Suppressor macrophage (primary cell): ENCODE measurements around the gene MUS81.

Source experiments
- DNase-seq, 4 experiments: peaks; one replicate each; pipeline ENCODE4 v3.0.0-alpha.2; 2020 to 2022

MUS81 gene

DNA sequence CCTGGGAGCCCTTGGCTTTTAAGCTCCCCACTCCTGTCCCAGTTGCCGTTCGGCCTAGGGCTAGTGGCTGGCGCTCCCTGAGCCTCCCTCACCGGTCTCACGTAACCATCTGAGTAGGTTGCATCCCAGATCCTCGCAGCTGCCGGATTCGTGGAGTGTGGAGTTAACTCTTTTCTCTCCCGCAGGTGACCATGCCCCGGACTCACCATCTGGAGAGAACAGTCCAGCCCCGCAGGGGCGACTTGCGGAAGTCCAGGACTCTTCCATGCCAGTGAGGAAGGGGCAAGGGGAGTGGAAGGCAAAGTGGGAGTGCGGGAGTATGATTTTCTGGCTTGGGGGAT is 902 bp downstream of the MUS81 start:
- no peak for DNase-seq

GRCh38 chr11:65861533-65862183 is 1.4 kb downstream of the MUS81 start:
- no peak for DNase-seq

- DNase-seq = no peak
Observed at GRCh38 chr11:65862191-65862735, 2.0 kb downstream of the MUS81 start.

GRCh38 chr11:65862941-65863888 is 3.0 kb downstream of the MUS81 start:
- DNase-seq = no peak

DNA sequence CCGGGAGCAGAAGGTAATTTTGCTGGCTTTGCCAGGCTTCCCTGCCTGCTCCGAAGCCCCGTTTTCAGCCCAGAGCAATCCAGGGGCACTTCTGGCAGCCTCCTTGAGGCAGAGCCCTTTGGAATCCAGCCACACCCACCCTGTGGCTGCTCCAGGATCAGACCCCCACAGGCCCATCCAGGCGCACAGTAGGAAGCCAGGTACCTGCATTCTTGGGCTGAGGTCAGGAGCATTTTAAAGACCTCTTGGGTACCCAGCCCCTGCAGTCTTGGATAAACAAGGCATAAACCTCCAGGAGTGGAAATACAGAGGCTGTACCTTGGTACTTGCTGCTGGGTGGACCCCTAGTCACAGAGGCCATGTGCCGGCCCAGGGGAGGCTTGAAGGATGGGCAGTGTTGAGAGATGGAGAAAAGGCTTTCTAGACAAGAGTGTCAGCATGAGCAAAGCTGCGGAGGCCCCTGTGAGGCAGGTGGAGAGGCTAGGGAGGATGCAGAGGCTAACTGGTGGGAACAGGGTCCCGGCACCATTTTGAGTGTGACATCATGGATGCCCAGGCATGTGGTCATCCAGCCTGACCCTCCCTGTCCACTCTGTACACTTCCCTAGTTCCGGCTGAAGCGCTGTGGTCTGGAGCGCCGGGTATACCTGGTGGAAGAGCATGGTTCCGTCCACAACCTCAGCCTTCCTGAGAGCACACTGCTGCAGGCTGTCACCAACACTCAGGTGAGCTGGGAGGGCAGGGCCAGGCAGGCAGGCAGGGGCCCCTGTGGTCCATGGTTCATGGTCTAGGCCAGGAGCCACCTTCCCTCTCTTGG is 3.9 kb downstream of the MUS81 start:
- DNase-seq = no peak

- DNase-seq = no peak
Observed at GRCh38 chr11:65864706-65865471, 4.7 kb downstream of the MUS81 start.

DNA sequence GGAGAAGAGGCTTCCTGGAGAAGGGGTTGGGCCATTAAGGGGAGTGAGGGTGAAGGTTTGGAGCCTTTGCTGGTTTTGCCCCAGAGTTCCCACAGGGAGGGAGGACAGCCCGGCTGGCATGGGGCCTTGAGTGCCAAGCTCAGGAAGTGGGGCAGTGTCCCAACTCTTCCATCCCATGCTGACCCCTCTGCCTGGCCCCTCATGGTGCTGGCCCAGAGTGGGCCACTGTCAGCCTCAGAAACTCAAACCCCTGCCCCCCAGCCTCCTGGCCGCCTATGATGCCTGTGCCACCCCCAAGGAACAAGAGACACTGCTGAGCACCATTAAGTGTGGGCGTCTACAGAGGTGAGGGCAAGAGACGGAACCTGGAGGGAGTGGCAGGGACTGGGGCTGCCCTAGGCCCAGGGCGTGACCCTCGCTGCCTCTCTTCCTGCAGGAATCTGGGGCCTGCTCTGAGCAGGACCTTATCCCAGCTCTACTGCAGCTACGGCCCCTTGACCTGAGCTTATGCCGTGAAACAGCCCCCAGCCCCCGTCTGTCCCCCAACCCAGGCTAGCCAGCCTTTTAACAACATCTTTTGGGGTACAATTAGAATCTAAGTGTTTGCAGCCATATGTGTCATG is 5.4 kb downstream of the MUS81 start:
- no peak for DNase-seq

- no peak for DNase-seq
Observed at GRCh38 chr11:65866509-65867283, 6.5 kb downstream of the MUS81 start.

DNA sequence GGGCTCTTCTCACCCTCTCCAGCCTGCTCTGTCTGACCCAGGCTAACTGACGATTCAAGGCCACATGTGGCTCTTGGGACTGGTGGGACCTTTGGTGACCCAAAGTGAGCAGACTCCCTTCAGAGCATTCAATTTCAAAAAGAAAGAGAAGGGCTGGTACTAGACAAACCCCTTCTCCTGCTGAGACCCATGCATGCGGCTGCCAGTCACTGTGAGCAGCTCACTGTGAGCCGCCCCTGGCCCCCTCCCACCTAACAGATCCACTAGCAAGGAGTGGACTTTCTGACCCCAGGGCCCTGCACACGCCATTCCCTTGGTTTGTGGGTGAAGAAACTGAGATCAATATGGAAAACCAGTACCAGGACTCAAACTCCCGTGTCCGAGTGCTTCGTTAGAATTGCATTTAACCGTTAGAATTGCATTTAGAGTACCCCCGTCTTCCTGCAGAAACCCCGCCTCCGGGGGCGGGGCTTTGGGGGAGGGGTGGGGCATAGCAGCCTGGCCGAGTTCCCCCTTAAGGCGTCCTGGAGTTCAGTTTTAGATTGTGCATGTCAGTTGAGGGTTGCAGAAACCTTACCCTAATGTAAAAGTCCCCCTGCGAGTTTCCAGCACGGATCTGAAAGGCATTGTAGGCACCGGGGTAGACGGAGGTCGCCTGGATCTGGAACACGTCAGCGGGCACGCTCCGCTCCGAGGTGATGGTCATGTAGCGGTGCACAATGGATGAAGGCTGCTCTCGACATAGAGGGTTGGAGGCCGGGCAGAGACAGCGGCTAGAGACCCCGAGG is 7.2 kb downstream of the MUS81 start:
- DNase-seq = peak in 1 of 4 experiments; percentile 50

DNA sequence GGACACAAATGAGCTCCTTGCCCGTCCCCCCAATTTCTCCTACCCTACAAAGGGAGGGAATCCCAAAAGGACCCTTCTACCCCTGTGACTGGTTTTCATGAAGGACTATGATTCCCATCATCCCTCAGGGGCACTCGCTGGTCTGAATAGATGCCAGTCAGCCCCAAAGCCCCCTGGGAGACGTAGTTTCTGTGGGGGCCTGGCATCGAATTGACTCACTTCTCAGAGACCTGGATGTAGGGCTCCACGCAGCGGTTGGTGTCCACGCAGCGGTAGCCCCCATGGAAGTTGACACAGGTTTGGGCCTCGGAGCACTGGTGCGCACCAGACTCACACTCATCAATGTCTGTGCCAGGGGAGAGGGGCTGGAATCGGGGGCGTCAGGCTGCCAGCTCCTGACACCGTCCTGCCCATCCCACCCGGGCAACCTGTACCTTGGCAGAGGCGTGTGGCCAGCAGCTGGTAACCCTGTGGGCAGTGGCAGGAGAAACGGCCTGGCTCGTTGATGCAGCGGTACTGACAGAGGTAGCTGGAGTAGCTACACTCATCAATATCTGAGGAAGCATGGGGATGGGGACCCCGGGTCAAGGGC is 7.9 kb downstream of the MUS81 start:
- DNase-seq = no peak

- DNase-seq = no peak
Observed at GRCh38 chr11:65868907-65869306, 8.7 kb downstream of the MUS81 start.

DNA sequence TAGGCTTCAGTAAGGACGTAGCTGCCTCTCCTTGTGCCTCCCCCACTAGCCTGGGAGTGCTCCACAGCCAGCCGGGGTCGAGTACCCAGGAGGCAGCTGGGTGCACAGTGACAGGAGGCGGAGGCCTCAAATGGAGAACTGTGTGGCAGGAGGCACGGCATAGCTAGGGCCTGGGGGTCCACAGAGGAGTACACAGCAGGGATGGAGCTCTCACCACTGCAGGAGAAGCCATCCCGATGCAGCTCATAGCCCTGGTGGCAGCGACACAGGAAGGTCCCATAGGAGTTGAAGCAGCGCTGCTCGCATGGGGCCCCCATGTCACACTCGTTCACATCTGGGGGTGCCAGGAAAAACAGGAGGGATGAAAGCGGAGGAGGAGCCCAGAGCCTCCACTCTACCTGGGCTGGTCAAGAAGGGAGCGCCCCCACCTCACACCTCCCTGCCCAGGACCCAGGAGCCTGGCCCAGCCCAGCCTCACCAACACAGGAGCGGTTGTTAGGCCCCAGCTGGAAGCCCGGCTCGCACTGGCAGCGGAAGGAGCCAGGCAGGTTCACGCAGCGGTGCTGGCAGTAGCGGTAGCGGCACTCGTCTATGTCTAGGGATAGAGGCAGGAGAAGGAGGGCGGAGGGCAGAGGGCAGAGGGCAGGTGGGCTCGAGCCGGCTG is 9.5 kb downstream of the MUS81 start:
- no peak for DNase-seq

DNA sequence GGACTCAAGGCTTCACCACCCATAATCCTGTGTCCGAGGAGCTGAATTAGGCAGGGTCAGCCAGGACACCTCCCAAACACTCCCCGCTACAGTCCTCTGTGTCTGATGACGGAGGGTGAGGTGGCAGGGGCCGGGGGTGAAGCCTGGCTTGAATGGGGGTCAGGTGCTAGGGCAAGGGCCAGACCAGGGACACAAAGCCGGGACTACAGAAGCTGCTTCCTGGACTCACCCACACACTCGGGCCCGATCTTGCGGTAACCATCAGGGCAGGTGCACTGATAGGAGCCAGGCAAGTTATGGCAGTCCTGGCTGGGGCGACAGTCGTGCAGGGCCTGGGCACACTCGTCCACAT is 10.1 kb downstream of the MUS81 start:
- DNase-seq = no peak

- DNase-seq = no peak
Observed at GRCh38 chr11:65870706-65871681, 10.8 kb downstream of the MUS81 start.

DNA sequence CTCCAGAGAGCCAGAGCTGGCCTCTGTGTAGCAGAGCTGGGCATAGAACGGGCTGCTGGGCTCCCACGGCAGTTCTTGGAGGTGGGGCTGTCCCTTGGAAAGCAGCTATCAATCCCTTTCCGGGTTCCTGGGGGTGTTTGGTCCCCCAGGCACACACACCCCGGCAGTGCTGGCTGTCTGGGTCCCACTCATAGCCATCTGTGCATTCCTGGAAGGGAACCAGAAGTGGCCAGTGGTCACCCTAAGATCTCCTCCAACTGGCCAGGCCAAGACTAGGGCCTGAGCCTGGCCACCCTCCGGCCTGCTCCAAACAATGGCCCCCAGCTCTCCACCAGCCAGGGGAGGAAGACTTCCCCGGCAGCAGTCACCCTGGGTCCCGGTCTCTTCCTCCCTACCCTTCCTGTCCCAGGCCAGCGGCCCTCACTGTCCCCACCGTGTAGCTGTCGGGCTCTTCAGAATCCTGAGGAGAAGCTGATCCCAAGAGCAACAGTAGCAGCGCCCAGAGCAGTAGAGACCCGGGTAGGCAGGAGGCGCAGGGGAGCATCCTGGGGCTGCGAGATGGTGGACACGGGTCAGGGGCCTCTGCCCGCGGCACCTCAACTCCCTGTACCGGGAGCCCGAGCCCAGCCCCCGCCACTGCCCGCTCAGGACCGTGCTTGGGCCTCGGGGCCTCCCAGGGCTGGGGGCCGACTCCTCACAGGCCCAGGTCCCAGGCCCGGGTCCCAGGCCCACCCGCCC is 11.7 kb downstream of the MUS81 start:
- no peak for DNase-seq

DNA sequence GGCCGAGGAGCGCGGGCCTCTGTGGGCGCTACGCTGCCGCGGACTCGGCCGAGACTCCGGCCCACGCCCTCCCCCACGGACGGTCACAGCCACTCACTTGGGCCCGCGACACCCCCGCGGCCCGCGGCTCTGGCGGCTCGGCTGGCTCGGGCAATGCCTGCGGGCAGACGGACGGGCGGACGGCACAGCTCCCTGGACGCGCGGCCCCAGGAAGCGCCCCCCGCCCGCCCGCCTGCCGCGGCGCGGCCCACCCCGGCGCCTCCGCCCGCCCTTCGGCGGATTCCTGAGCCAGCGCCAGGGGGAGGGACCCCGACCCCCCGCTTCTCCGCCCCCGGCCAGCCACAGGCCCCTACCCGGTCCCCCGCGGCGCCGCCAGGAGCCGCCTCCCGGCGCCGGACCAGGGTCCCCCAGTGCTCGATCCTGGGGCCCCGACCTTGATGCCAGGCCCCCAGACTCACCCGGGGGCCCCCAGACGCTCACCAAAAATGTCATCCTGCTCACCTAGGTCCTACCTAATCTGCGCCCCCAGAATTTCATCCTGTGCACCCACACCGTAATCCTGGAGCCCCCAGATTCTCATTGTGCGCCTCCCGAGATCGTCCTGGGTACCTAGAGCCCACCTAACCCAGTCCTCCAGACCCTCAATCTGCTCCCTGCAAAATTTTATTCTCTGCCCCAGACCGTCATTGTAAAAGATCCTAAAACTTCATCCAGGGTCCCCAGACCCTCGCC is 12.5 kb downstream of the MUS81 start, which contains the start of gene EFEMP2:
Gene EFEMP2, minus strand, starts transcription at position 215 of the 732 bp plus-strand sequence. CDS start 446 bp downstream, outside the sequence.
- DNase-seq = peak in 1 of 4 experiments; percentile 50
